GM18508 (cell line): ENCODE results near the gene ZNF205.
"Not testable (repeated sequence)": the region's sequence is repeated elsewhere in the genome, so short reads cannot be mapped to it uniquely, and the experiment has no call there.

Experiments used
- ATAC-seq: cut with Tn5 transposase; IDR thresholded peaks from one replicate; pipeline ENCODE4 v1.9.1; 2021; ENCODE audit warnings: moderate number of reproducible peaks; ENCODE audit not compliant: insufficient read depth, unreplicated experiment

Gene ZNF205

GRCh38 chr16:3164121-3164991 lies 52.0 kb downstream of the ZNF205 start:
- no peak for ATAC-seq

- no peak for ATAC-seq
Observed at GRCh38 chr16:3165111-3165822, 52.9 kb downstream of the ZNF205 start.

GRCh38 chr16:3166505-3166886 lies 54.1 kb downstream of the ZNF205 start:
- ATAC-seq: no peak

GRCh38 chr16:3168729-3169128 lies 56.3 kb downstream of the ZNF205 start:
- ATAC-seq: not testable (repeated sequence)
